Heart left ventricle (tissue), 16 donors: ENCODE data around the gene PDE3A. TPM values are rescaled to one million over a fixed set of nuclear protein-coding genes. Genes with fewer than 3 reads are reported as not detected.

Experiments
- ATAC-seq, 4 donors: fragments of 200-7000 bp; cut with Tn5 transposase; one replicate each; pipeline ENCODE4 v1.9.1; 2020 to 2022; ENCODE audit warnings: moderate library complexity in 4 of 4, mild to moderate bottlenecking in 3 of 4, moderate number of reproducible peaks in 1 of 4
- DNase-seq, 5 donors: peaks; one replicate each; pipeline ENCODE4 v3.0.0-alpha.2; 2020
- H3K27ac ChIP-seq, 12 donors: fragments of 200-600 bp; sonication (generic) in 4 of 12; one replicate each; pipeline versions ENCODE4 v1.5.0 to v1.8.0; 2016 to 2022; ENCODE audit warnings: mild to moderate bottlenecking in 2 of 12
- H3K27me3 ChIP-seq, 9 donors: fragments of 200-600 bp; sonication (generic) in 2 of 9; one replicate each; pipeline versions ENCODE4 v1.5.1 to v1.8.0; 2016 to 2022; ENCODE audit warnings: mild to moderate bottlenecking in 3 of 9
- H3K36me3 ChIP-seq, 9 donors: fragments of 200-600 bp; sonication (generic) in 2 of 9; one replicate each; pipeline versions ENCODE4 v1.5.0 to v1.8.0; 2018 to 2022; ENCODE audit warnings: mild to moderate bottlenecking in 2 of 9
- H3K4me1 ChIP-seq, 12 donors: fragments of 200-600 bp; sonication (generic) in 4 of 12; one replicate each; pipeline versions ENCODE4 v1.5.0 to v1.8.0; 2016 to 2022; ENCODE audit warnings: mild to moderate bottlenecking in 3 of 12
- H3K4me3 ChIP-seq, 12 donors: fragments of 200-600 bp; sonication (generic) in 4 of 12; one replicate each; pipeline versions ENCODE4 v1.5.0 to v1.8.0; 2017 to 2022; ENCODE audit warnings: mild to moderate bottlenecking in 9 of 12, moderate library complexity in 4 of 12
- H3K9me3 ChIP-seq, 12 donors: fragments of 200-600 bp; sonication (generic) in 4 of 12; one replicate each; pipeline versions ENCODE4 v1.5.0 to v1.8.0; 2016 to 2022; ENCODE audit warnings: mild to moderate bottlenecking in 1 of 12
- CTCF ChIP-seq, 12 donors: fragments of 200-600 bp; sonication (generic) in 4 of 12; IDR thresholded peaks; one replicate each; pipeline versions ENCODE4 v1.5.0 to v1.8.0; 2018 to 2022; ENCODE audit warnings: antibody characterized with exemption in 12 of 12, mild to moderate bottlenecking in 5 of 12
- POLR2A ChIP-seq, 2 donors: fragments of 450-650 bp; IDR thresholded peaks; one replicate each; pipeline ENCODE4 v1.6.1; 2017; ENCODE audit warnings: antibody characterized with exemption in 2 of 2, mild to moderate bottlenecking in 2 of 2, moderate library complexity in 2 of 2
- WGBS, 4 donors: extraction: QIAGEN DNeasy Blood & Tissue Kit in 2 of 4; methylation state at CpG; one replicate each; pipeline versions ENCODE4 v1.1.5 to v1.1.7; 2013 to 2018; 5-methylcytosine and 5-hydroxymethylcytosine counted together
- intact Hi-C, 10 donors: fragments of 100-400 bp; cut with DNase I; formaldehyde crosslinking; loops; one replicate each; pipeline versions ENCODE4 v1.11.1 to v1.14.2; 2022
- polyA plus RNA-seq, 2 donors: library from polyadenylated mRNA; stranded (reverse); fragments of 200-250 nt; gene quantifications; one replicate each; pipeline ENCODE4 v1.2.3, GENCODE V29; 2013
- total RNA-seq, 9 donors: library from RNA; depleted of rRNA in 2 of 9; stranded (reverse); fragments of >200 nt in 2 of 9; fragmentation: NEBNext Ultra II Directional in 3 of 9; extraction: Animal tissue kit (Norgen Biotek cat#: 25700) in 3 of 9; gene quantifications; one replicate each; pipeline versions ENCODE4 v1.1.0 to v1.2.4, GENCODE V29; 2016 to 2023
- donor health status: ischemic (EF 13 %, LVEDD 7.1; RV severe dilation, severe dysfunction).
- donor health status: healthy with polysubstance abuse.
- donor health status: DM: no; HTN: yes; CAD: no.
- donor health status: DM: no; HTN: no; CAD: no.
- donor health status: ischemic (EF 25% LVEDD 6.9; RV normal size, moderate dysfunction).
- donor health status: ischemic (EF 25% LVEDD 5.7; RV mildly dilated, moderate dysfunction).
- donor health status: healthy.
- donor health status: DM: yes; HTN: yes; CAD: no.
- donor health status: ischemic (EF 35%, LVEDD 5.7; RV mildly dilated, moderate dysfunction).
- donor health status: nonischemic (EF 11% LVEDD 7.7; RV severe dilation, severe dysfunction).
- donor health status: DM: yes; HTN: yes; CAD: no.
- donor health status: PGD.
- donor health status: ischemic (EF 29% LVEDD 5.4; RV normal size, mild dysfunction).
- donor health status: nonischemic (EF 23%, LVEDD 6.1; RV moderate dilation, normal function).

The PDE3A gene
- total and polyA plus RNA-seq, 11 donors = 44.5 to 295 (median 183) TPM

- H3K4me3 ChIP-seq = no peak overlapping the region
- intact Hi-C loops = no loop called here
- no peaks in the 10 kb centered on the region for H3K36me3 ChIP-seq
- TF ChIP-seq CTCF (IDR thresholded peaks at IDR 0.05) (no peak), POLR2A (IDR thresholded peaks at IDR 0.05) (no peak)
- no peaks in the 10 kb centered on the region for H3K9me3 ChIP-seq
- DNase-seq = no peak
- H3K27ac ChIP-seq = peak overlapping the region; percentile 15 to 94 (median 74)
- peaks cover 0 to 98% (median 64%) of the 10 kb centered on the region in 12 donors for H3K4me1 ChIP-seq
- peak in 3 of 4 donors; percentile 29 to 52 (median 41) for ATAC-seq
- WGBS, 4 donors = 50 to 82% (median 63%) methylated on average over 1 of the region's 1 CpG
- H3K27me3 ChIP-seq = no peaks in the 10 kb centered on the region
These were observed 71.3 kb downstream of the PDE3A start for GRCh38 chr12:20439626-20440025.

DNA sequence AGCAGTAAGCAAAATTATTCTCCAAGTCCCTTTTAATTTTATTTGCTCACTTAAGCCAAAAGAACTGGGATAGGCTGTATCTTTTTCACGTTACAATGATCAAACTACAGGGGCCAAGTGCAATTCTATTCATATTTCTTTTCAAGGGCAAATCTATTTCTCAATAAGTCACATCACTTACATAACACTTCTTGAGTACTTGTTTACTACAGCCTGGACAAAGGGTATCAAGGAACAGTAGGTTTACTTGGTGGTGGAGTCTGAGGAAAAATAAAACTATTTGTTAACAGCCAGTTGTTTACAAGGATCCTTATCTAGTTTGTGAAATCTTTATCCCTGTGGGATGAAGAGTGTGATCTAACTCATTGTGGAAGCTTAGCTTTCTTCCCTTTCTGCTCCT is 72.1 kb downstream of the PDE3A start:
- DNase-seq (no peak), ATAC-seq (peak in 1 of 4 donors; percentile 4)
- no peaks in the 10 kb centered on the region for H3K27me3 ChIP-seq
- H3K9me3 ChIP-seq = no peaks in the 10 kb centered on the region
- TF ChIP-seq POLR2A (IDR thresholded peaks at IDR 0.05) (no peak), CTCF (IDR thresholded peaks at IDR 0.05) (no peak)
- 19 to 29% (median 21%) methylated on average over 1 of the region's 1 CpG for WGBS, 4 donors
- H3K27ac ChIP-seq = peak overlapping the region in 11 of 12 donors; percentile 54 to 94 (median 78)
- H3K36me3 ChIP-seq = no peaks in the 10 kb centered on the region
- intact Hi-C loops = no loop called here
- peaks cover 0 to 99% (median 67%) of the 10 kb centered on the region in 12 donors for H3K4me1 ChIP-seq
- H3K4me3 ChIP-seq = no peak overlapping the region

GRCh38 chr12:20442322-20442721 is 74.0 kb downstream of the PDE3A start:
- intact Hi-C loops = no loop called here
- Histone ChIP-seq H3K4me3 (no peak overlapping the region), H3K36me3 (no peaks in the 10 kb centered on the region), H3K9me3 (no peaks in the 10 kb centered on the region), H3K27ac (peak overlapping the region in 11 of 12 donors; percentile 45 to 94 (median 78)), H3K27me3 (no peaks in the 10 kb centered on the region), H3K4me1 (peaks cover 0 to 97% (median 69%) of the 10 kb centered on the region in 12 donors)
- WGBS, 4 donors = 35 to 53% (median 48%) methylated on average over 6 of the region's 6 CpGs
- ATAC-seq (peak; percentile 24 to 69 (median 54)), DNase-seq (peak in 4 of 5 donors; percentile 35 to 78 (median 54))
- TF ChIP-seq CTCF (IDR thresholded peaks at IDR 0.05) (no peak), POLR2A (IDR thresholded peaks at IDR 0.05) (no peak)

GRCh38 chr12:20443255-20443654 is 74.9 kb downstream of the PDE3A start:
- 62 to 82% (median 67%) methylated on average over 3 of the region's 3 CpGs for WGBS, 4 donors
- Histone ChIP-seq H3K4me1 (peaks cover 0 to 95% (median 61%) of the 10 kb centered on the region in 12 donors), H3K27ac (peak overlapping the region in 11 of 12 donors; percentile 47 to 94 (median 78)), H3K36me3 (no peaks in the 10 kb centered on the region), H3K4me3 (no peak overlapping the region), H3K27me3 (no peaks in the 10 kb centered on the region), H3K9me3 (no peaks in the 10 kb centered on the region)
- no peak for ATAC-seq
- intact Hi-C loops = no loop called here
- no peak for DNase-seq
- no peak for TF ChIP-seq POLR2A (IDR thresholded peaks at IDR 0.05)
- TF ChIP-seq CTCF (IDR thresholded peaks at IDR 0.05) = no peak
